Lower lobe of right lung (tissue), 2 donors: Measurements from ENCODE around the gene TRAF4. TPM values are rescaled to one million over a fixed set of nuclear protein-coding genes. Genes with fewer than 3 reads are reported as not detected.
"Not testable (repeated sequence)": the region's sequence is repeated elsewhere in the genome, so short reads cannot be mapped to it uniquely, and the experiment has no call there.

Experiments
- ATAC-seq, 2 donors: fragments of 200-7000 bp; cut with Tn5 transposase; one replicate each; pipeline ENCODE4 v1.9.1; 2020 to 2022; ENCODE audit warnings: mild to moderate bottlenecking in 2 of 2, moderate library complexity in 2 of 2
- DNase-seq: peaks from one replicate; pipeline ENCODE4 v3.0.0-alpha.2; 2020
- H3K27ac ChIP-seq: fragments of 200-600 bp; one replicate; pipeline ENCODE4 v1.8.0; 2022
- H3K27me3 ChIP-seq: fragments of 200-600 bp; one replicate; pipeline ENCODE4 v1.8.0; 2022; ENCODE audit warnings: low read depth
- H3K36me3 ChIP-seq: fragments of 200-600 bp; one replicate; pipeline ENCODE4 v1.8.0; 2022; ENCODE audit warnings: mild to moderate bottlenecking
- H3K4me1 ChIP-seq: fragments of 200-600 bp; one replicate; pipeline ENCODE4 v1.8.0; 2022
- H3K4me3 ChIP-seq: fragments of 200-600 bp; one replicate; pipeline ENCODE4 v1.8.0; 2022; ENCODE audit warnings: mild to moderate bottlenecking
- H3K9me3 ChIP-seq: fragments of 200-600 bp; one replicate; pipeline ENCODE4 v1.8.0; 2022
- intact Hi-C: fragments of 100-400 bp; cut with DNase I; formaldehyde crosslinking; loops from one replicate; pipeline ENCODE4 v1.11.0; 2022
- total RNA-seq: library from RNA; stranded (reverse); fragmentation: NEBNext Ultra II Directional; extraction: Animal tissue kit (Norgen Biotek cat#: 25700); gene quantifications from one replicate; pipeline ENCODE4 v1.2.1, GENCODE V29; 2021
- TF ChIP-seq, protein P1 (sequence below): fragments of 200-600 bp; IDR thresholded peaks from one replicate; pipeline ENCODE4 v1.8.0; 2022; ENCODE audit warnings: antibody characterized with exemption, mild to moderate bottlenecking
- donor health status: DM: no; HTN: yes; CAD: no; lungs with severe emphysema.

Gene TRAF4
- total RNA-seq, 1 donor from 2014 or later, result 52.8 TPM

DNA sequence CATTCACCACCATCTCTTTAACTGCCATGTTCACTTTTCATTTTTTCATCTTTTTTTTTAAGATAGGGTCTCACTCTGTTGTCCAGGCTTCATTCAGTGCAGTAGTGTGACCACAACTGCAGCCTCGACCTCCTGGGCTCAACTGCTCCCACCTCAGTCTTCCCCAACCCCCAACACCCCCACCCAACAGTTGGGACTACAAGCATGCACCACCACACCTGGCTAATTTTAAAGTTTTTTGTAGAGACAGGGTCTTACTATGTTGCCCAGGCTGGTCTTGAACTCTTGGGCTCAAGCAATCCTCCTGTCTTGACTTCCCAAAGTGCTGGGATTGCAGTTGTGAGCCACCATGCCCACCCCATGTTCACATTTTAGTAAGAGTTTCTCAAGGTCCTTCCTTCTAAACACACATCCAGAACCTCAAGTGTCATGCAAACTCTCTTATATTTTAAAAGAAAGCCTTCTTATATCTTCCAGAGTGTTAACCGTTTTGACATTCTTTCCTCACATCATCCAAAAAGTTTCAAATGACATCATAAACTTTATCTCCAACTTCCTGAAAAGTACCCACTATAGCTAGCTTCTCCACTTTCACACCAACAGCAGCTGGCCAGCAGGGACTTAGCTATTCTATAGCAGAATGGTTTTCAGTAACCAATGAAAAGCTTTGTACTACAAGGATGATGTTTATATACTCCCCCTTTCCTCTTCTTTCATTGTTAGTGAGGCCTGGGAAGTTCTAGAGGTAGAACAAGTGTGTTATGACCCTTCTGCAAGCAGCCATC lies 49.3 kb downstream of the TRAF4 start:
- Histone ChIP-seq H3K4me3 (no peak overlapping the region), H3K27ac (no peak overlapping the region), H3K9me3 (no peaks in the 10 kb centered on the region), H3K36me3 (peaks cover 5% of the 10 kb centered on the region), H3K4me1 (no peaks in the 10 kb centered on the region), H3K27me3 (no peaks in the 10 kb centered on the region)
- DNase-seq (no peak), ATAC-seq (no peak)
- intact Hi-C loops, result no loop called here
- TF ChIP-seq, protein P1, sequence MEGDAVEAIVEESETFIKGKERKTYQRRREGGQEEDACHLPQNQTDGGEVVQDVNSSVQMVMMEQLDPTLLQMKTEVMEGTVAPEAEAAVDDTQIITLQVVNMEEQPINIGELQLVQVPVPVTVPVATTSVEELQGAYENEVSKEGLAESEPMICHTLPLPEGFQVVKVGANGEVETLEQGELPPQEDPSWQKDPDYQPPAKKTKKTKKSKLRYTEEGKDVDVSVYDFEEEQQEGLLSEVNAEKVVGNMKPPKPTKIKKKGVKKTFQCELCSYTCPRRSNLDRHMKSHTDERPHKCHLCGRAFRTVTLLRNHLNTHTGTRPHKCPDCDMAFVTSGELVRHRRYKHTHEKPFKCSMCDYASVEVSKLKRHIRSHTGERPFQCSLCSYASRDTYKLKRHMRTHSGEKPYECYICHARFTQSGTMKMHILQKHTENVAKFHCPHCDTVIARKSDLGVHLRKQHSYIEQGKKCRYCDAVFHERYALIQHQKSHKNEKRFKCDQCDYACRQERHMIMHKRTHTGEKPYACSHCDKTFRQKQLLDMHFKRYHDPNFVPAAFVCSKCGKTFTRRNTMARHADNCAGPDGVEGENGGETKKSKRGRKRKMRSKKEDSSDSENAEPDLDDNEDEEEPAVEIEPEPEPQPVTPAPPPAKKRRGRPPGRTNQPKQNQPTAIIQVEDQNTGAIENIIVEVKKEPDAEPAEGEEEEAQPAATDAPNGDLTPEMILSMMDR, result no peak

DNA sequence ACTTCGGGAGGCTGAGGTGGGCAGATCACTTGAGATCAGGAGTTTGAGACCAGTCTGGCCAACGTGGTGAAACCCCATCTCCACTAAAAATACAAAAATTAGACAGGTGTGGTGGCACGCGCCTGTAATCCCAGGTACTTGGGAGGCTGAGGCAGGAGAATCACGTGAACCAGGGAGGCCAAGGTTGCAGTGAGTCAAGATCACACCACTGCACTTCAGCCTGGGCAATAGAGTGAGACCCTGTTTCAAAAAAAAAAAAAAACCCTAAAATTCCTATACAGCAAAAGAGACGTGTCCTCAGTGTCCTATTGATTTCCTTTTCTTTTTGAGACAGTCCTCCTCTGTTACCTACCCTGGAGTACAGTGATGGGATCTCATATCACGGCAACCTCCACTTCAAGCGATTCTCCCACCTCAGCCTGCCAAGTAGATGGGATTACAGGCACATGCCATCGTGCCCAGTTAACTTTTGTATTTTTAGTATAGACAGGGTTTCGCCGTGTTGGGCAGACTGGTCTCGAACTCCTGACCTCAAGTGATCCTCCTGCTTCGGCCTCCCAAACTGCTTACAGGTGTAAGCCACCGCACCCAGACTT lies 51.1 kb downstream of the TRAF4 start:
- H3K4me1 ChIP-seq, ATAC-seq, DNase-seq, H3K27me3 ChIP-seq, intact Hi-C loops, H3K9me3 ChIP-seq, H3K27ac ChIP-seq, H3K36me3 ChIP-seq, H3K4me3 ChIP-seq: not testable (repeated sequence)

DNA sequence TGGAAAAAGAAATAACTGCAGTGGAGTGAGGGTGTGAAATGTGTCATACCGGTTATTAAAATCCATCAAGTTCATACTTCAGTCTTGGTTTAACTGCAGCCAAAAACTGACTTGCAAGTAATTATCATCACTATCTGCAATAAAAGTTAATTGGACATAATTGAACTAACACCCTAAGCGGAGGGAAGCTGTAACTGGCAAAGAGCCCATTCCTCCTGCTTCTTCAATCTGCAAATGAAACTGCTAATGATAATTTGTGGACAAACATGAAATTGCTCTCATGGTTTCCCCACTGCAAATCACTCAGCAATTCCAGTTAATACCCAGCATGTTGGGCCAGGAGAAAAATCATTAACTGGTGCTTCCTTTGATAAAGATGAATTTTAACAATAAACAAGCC lies 52.3 kb downstream of the TRAF4 start:
- TF ChIP-seq, protein P1, result no peak
- DNase-seq (no peak), ATAC-seq (no peak)
- Histone ChIP-seq H3K4me3 (no peak overlapping the region), H3K4me1 (no peaks in the 10 kb centered on the region), H3K27ac (no peak overlapping the region), H3K9me3 (no peaks in the 10 kb centered on the region), H3K27me3 (no peaks in the 10 kb centered on the region), H3K36me3 (no peaks in the 10 kb centered on the region)
- intact Hi-C loops, result no loop called here

Other genes starting within 250 kb of the TRAF4 start
- 0.15 TPM for gene FOXN1, start 237.7 kb upstream of the TRAF4 start, total RNA-seq
- gene UNC119, start 191.4 kb upstream of the TRAF4 start, total RNA-seq, result 27.0 TPM
- 45.3 TPM for gene PIGS, start 172.5 kb upstream of the TRAF4 start, total RNA-seq
- 11.6 TPM for gene ALDOC, start 167.1 kb upstream of the TRAF4 start, total RNA-seq
- 4.9 TPM for gene SPAG5, start 145.0 kb upstream of the TRAF4 start, total RNA-seq
- 14.1 TPM for gene RSKR, start 129.8 kb upstream of the TRAF4 start, total RNA-seq
- gene BLTP2, start 98.9 kb upstream of the TRAF4 start, total RNA-seq, result 138 TPM
- gene SDF2, start 82.1 kb upstream of the TRAF4 start, total RNA-seq, result 48.8 TPM
- 60.3 TPM for gene SUPT6H, start 81.8 kb upstream of the TRAF4 start, total RNA-seq
- 4.4 TPM for gene PROCA1, start 32.1 kb upstream of the TRAF4 start, total RNA-seq
- 62.3 TPM for gene RAB34, start 26.1 kb upstream of the TRAF4 start, total RNA-seq
- gene RPL23A, start 24.0 kb upstream of the TRAF4 start, total RNA-seq, result 1,156 TPM
- 19.8 TPM for gene TLCD1, start 17.8 kb upstream of the TRAF4 start, total RNA-seq
- gene NEK8, start 15.2 kb upstream of the TRAF4 start, total RNA-seq, result 11.3 TPM
- gene FAM222B, start 98.8 kb downstream of the TRAF4 start, total RNA-seq, result 21.7 TPM
- gene ERAL1, start 111.0 kb downstream of the TRAF4 start, total RNA-seq, result 26.1 TPM
- 170 TPM for gene FLOT2, start 153.7 kb downstream of the TRAF4 start, total RNA-seq
- 10.6 TPM for gene DHRS13, start 159.1 kb downstream of the TRAF4 start, total RNA-seq
- 36.2 TPM for gene PHF12, start 207.5 kb downstream of the TRAF4 start, total RNA-seq